GM19397 (cell line): ENCODE results near the gene BCO1.
"Not testable (repeated sequence)": the region's sequence is repeated elsewhere in the genome, so short reads cannot be mapped to it uniquely, and the experiment has no call there.

Experiments used
- ATAC-seq: cut with Tn5 transposase; IDR thresholded peaks from one replicate; pipeline ENCODE4 v1.9.1; 2021; ENCODE audit warnings: mild to moderate bottlenecking, moderate library complexity; ENCODE audit not compliant: unreplicated experiment

The BCO1 gene, protein sequence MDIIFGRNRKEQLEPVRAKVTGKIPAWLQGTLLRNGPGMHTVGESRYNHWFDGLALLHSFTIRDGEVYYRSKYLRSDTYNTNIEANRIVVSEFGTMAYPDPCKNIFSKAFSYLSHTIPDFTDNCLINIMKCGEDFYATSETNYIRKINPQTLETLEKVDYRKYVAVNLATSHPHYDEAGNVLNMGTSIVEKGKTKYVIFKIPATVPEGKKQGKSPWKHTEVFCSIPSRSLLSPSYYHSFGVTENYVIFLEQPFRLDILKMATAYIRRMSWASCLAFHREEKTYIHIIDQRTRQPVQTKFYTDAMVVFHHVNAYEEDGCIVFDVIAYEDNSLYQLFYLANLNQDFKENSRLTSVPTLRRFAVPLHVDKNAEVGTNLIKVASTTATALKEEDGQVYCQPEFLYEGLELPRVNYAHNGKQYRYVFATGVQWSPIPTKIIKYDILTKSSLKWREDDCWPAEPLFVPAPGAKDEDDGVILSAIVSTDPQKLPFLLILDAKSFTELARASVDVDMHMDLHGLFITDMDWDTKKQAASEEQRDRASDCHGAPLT

DNA sequence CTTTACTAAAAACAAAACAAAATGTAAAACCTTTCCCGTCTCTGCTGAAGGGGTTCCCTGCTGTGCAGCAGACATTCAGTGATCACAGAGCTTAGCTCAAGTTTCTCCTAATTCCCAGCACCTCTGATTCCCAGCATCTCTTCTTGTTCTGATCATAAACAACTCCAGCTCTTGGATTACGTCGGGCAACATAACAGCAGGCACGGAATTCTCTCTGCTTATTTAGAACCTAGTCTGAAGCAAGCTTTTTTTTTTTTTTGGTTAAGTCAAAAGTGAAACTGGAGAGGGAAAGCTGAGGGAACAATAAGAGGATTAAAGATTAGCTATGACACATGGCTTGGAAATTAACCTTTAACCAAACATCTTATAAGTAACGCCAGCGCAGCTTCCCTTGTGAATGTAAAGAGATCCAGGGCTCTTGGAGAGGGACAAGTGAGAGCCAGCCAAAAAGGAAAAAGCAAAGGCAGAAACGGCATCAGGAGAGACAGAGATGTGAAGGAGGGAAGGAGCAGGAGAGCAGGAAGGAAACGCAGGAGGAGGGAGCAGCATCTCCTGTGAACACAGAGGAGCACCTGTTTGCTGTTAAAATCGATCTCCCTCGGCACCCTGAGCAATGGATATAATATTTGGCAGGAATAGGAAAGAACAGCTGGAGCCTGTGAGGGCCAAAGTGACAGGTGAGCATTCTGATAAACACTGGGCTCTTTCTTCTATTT lies at the start of gene BCO1:
BCO1 (plus strand) TSS at position 394 of the 716 bp plus-strand sequence; CDS start at position 614, 220 bp downstream.
- no peak for ATAC-seq

DNA sequence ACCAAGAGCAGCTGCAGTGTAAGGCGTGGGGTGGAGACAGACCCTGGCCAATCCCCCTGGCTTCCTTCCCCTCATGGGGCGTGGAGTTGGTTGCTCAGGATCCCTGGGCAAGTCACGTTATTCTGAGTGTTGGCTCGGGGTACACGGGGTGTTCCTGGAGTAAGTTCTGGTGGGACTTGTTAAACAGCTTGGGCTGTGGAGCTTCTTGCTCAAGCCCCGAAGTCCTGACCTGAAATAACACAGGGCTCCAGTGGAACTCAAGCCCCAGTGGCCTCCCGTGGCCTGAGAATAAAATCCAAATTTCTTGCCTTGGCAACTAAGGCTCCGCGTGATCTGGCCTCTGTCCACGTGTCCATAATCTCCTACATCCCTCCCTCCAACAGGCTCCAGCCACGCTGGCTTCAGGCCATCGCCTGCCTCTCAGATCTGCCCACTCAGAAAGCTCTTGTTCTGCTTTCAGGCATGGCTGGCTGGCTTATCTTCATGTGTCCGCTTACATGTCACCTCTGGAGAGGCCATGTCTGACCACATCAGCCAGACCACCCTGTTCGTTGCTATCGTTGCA lies 49.3 kb upstream of the BCO1 start:
- ATAC-seq = no peak

DNA sequence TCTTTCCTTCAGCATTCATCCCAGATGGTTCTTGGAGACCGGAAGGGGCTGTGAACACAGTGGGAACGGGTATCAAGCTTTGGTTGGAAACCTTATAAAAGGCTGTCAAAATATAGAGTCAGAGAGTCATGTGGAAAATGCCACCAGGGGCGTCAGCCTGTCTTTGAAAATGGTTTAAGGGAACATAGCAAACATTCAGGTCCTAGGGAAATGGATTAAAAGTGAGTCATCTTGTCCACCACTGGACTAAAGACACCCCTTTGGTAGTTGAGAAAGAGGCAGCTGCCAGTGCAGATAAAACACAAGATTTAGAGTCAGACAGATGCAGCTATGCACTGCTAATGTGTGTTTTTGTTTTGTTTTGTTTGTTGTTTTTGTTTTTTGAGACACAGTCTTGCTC lies 47.8 kb upstream of the BCO1 start:
- no peak for ATAC-seq

DNA sequence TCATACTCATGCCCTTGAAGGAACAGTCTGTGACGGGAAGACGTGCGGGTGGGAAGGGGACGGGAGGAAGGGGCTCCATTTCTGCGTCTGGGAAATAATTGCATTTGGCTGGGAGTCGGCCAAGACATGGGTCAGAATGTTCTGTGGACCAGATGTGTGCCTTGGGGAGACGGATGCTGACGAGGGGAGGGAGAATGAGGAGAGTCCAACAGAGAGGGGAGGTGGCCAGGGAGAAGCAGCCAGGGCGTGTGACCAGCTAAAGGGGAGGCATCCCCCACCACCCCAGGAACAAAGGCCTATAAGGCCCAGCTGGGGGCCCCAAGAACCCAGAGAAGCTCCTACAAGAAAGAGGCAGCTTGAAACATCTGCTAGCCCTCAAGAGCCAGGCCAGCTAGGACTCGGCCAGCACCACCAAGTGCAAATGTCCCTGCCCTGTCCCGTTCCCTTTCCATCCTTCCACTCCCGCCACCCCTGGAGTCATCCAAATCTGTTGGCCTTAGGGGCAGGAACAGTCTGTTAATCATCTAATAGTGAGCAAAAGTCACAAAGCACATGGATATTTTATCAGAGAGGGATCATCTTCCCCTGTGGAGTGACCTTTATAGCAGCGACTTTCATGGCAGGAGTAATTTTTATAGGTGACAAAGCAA lies 42.5 kb upstream of the BCO1 start:
- no peak for ATAC-seq

DNA sequence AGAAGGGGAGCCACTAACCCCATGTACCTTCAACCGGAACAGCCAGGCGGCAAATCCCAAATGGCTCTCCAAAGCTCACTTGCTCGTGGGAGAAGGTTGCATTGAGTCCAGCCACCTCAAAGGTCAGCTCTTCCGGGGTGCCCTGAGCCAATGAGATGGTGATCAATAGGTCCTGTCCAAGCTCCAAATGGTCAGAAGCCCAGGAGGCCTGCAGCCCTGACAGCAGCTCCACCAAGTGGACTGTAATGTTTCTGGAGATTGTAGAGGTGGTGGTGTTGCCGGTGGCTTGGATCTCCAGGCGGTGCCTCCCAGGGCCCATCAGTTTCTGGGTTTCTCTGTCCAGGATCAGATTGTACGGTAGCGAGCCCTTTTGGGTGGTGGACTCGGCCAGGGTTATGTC lies 39.9 kb upstream of the BCO1 start:
- no peak for ATAC-seq

DNA sequence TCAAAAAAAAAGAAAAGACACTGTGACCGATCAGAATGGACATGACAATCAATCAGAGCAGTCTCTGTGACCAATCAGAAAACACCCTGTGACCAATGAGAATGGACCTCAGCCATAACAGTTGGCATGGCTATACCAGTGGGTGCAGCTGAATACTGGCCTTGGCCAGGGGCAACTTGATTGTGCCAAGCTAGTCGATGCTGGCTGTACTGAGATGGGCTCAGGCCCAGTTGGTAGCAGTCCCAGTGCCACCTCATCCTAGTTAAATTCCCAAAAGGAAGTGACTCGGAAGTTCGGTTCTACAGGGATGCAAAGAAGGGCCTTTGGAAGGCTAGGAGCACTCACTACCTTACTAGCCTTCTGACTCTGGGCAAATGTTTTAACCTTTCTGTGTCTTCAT lies 37.2 kb upstream of the BCO1 start:
- ATAC-seq = no peak

DNA sequence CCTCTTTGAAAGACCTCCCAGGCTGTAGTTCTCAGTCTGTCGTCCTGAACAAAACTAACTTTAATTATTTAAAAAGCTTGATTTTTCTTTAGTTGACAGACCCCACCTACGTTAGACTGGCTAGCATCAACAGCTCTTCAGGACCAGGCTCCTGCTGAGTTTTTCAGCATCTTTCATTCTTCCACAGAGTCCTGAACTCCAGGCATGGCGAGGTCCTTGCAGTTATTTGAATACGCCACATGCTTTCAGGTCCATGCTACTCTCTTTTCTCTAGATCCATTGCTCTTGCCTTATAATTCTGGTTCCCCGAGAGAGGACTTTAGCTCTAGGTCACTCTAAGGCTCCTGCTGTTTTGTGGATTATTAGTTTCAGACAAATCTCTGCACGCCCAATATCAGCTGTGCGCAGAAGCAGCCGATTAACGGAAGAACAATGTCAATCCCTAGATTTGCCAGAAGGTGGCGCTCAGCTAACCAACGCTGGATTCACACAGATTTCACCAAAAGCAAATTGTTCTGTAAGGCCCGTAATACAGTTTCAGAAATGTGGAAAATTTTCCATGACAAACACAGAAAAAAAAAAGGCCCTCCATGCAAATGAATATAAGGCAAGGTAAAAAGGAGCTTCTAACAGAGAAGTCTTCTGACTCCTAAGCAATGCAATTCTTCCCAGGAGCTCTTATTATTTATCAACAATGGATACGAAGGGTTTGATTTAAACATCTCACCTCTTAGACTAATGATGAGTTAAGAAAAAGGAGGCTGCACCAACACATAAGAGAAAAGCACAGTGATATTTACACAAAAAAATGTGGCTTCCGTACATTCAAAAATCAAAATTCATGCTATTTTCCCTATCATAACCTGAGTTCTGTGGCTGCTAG lies 33.5 kb upstream of the BCO1 start:
- no peak for ATAC-seq

DNA sequence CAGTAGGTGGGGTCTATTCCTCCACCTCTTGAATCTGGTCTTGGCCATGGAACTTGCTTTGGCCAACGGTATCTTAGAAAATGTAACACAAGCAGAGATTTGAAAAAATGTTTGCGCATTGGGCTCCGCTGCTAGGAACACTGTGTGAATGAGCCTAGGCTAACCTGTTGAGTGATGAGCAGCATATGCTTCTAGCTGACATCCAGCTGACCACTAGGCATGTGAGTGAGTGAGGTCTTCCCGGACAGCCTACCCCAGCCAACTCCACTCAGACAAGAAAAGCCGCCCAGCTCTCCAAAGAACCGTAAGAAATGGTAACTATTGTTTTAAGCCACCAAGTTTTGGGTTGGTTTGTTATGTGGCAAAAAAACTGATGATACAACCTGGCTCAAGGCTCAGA lies 31.4 kb upstream of the BCO1 start:
- no peak for ATAC-seq

DNA sequence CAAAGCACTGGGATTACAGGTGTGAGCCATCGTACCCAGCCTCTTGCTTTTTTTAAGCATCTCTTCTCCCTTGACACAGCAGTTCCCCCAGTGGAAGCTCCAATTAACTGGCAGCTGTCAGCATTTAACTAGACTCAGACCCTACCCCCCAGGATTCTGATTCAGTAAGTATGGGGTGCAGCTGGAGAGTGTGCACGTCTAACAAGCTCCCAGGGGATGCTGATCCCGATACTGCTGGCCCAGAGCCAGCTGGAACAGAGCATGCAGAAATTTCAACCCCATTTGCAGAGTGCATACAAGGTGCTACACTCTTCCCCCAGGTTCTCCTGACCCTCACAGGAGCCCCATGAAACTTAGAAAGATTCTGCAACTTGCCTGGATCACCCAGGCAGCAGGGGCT lies 27.7 kb upstream of the BCO1 start:
- ATAC-seq = no peak

DNA sequence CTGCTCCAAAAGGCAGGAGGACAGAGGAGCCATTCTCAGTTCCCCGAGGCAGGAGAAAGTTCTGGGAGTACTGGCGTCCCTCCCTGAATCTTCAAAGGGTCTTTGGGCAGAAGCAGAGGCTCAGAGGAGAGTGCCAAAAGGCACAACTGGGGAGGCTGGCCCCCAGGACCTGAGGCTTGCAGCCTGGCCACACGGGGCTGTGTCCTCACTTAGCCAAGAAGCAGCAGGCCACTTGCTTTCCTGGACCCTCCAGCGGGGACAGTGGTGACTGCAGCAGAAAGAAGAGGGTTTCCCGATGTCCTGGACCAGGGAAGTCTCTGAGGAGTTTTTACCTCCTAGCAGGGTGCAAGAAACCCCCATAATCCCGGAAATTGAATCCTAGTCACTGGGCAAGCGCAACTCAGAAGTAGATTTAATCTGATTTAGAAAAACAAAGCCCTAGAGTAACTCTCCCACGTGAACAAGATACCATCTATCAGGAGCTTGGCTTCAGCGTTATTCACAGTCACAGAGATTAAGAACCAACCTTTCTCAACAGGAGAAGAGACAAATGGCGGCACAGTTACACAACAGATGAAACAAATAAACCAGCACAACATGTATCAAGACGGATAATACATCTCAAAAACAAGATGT lies 25.5 kb upstream of the BCO1 start:
- ATAC-seq = no peak

DNA sequence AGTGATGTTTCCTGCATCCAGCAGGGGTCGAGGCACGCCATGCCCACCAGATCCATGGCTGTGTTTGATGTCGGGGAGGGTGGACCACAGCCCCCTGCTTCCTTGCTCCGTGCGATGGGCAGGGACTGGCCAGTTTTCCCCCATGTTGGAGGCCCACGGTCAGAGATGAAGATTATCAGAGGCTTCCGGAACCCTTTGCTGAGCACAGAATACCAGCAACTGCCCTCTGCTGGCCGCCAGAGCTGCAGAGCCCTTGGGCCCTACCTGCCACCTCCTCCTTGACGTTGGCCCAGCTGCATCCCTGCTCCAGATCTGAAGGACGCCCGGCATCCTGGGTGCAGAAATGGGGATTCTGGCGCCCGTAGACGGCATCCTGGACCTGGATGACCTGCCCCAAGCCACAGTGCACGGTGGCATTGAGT lies 23.7 kb upstream of the BCO1 start:
- no peak for ATAC-seq

DNA sequence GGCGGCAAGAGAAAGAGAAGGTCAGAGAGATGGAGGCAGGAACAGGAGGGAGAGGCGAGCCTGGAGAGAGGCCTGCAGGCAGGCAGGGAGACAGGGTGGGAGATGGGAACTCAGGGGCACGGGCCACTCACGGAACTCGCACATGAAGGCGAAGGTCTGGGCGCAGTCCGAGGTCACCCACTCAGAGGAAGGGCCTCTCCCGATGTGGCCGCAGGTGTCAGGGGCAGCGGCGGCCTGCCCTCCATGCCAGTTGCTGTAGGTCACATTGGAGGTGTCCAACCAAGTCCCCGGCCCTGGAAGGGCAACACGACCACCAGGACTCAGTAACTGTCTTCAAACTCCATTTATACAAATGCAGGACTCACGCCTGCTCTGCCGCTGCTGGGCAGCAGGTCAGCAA lies 22.4 kb upstream of the BCO1 start:
- ATAC-seq = no peak

DNA sequence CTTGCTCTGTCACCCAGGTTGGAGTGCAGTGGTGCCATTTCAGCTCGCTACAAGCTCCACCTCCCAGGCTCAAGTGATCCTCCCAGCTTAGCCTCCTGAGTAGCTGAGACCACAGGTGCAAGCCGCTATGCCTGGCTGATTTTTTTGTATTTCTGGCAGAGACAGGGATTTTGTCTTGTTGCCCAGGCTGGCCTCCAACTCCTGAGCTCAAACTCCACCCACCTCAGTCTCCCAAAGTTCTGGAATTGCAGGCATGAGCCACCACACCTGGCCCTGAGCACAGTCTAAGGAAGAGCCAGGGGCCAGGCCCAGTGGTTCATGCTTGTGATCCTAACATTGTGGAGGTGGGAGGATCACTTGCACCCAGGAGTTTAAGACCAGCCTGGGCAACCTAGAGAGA lies 21.8 kb upstream of the BCO1 start:
- ATAC-seq = no peak

DNA sequence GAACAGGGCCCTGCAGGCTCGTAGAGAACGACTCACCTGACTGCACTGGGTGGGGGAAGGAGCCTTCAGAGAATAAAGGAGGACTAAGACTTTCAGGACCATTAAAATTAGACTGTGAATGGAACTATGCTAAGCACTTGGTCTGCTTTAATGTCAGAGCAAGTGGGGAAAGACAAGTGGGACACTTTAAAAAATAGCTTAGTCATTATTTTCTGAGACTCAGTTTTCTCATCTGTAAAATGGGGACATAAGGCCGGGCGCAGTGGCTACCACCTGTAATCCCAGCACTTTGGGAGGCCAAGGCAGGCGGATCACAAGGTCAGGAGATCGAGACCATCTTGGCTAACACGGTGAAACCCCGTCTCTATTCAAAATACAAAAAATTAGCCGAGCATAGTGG lies 19.3 kb upstream of the BCO1 start:
- ATAC-seq = no peak

DNA sequence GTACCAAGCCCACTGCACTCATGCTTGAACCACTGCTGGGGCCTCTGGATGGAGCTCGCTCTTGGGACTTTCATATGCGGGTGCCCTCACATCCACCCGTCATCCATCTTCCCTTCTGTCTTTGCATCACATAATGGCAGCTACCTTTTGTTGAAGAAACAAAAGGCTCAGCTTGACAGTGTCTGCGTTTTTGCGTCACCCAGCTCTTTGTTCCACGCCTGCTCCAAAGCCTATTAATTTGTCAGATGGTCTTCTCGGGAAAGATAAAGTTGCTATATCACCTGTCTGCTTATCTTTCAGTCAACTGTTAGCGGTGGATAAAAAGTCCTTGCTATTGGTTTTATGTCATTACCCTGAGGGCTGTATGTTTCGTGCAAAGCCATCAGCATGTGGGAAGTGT lies 18.1 kb upstream of the BCO1 start:
- no peak for ATAC-seq

DNA sequence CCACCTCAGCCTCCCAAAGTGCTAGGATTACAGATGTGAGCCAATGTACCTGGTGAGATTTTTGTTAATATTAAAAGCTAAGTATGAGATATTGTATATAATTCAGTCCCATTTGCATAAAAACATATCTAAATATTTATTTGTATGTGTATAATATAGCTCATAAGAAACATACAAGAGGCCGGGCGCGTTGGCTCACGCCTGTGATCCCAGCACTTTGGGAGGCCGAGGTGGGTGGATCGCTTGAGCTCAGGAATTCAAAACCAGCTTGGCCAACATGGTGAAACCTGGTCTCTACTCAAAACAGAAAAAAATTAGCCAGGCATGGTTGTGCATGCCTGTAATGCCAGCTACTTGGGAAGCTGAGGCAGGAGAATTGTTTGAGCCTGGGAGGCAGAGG lies 16.8 kb upstream of the BCO1 start:
- no peak for ATAC-seq

DNA sequence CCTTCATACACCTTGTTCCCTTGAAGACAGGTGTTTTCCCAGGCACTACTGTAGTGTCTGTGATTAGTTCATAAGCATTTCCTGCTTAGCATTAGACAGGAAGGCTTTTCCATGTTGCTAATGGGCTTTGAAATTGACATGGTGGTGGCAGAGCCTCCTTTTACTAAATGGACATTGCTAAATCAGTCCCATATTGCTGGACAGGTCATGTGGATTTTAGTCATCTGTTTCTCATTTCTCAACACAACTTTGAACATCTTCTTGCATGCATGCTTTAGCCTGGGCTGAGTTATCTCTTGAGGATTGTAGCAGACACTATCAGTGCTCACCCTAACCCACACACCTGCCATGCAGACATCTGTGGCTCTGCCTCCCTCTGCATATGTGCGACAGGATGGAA lies 13.7 kb upstream of the BCO1 start:
- no peak for ATAC-seq

DNA sequence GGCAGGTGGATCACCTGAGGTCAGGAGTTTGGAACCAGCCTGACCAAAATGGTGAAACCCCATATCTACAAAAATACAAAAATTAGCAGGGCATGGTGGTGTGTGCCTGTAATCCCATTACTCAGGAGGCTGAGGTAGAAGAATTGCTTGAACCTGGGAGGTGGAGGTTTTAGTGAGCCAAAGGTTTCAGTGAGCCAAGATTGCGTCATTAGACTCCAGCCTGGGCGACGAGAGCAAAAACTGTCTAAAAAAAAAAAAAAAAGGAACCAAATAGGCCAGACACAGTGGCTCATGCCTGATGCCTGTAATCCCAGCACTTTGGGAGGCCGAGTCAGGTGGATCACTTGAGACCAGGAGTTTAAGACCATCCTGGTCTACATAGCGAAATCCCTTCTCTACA lies 12.8 kb upstream of the BCO1 start:
- ATAC-seq = not testable (repeated sequence)

DNA sequence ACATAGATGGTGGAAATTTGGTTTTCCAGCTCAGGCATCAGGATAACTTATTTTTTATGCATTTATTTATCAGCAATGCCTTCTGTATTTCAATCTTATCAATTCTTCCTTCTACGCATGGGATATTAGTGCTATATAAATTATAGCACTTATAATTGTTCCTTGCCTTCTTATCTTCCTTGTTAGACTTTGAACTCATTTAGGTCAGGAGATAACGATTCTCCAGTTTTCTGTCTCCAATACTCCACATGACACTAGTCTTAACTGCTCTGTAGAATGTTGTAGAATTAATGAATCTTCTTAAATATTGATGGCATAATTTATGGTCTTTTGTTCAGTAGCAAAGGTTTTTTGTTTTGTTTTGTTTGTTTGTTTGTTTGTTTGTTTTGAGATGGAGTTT lies 10.7 kb upstream of the BCO1 start:
- no peak for ATAC-seq

DNA sequence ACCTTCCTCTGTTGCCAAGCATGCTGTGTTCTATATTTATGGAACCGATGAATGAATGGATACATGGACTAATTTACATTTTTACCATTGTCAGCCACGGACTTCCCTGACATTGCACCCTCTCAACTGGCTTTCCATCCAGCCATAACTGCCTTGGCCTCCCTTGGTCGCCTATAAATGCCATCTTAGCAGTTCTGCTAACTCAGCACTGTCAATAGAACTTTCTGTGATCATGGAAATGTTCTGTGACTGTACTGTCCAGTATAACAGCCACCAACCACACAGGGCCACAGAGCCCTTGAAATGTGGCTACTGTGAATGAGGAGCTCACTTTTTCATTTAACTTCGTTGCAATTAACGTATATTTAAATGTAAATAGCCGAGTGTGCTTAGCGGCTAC lies 8.7 kb upstream of the BCO1 start:
- no peak for ATAC-seq
